Cardiac septum (tissue), 1 donor: ENCODE data around the gene PPP1R12B. TPM values are rescaled to one million over a fixed set of nuclear protein-coding genes. Genes with fewer than 3 reads are reported as not detected.
"Not testable (repeated sequence)": the region's sequence is repeated elsewhere in the genome, so short reads cannot be mapped to it uniquely, and the experiment has no call there.

Experiments used
- DNase-seq: peaks from one replicate; pipeline ENCODE4 v3.0.0-alpha.2; 2020; ENCODE audit warnings: low spot score
- intact Hi-C: fragments of 100-400 bp; cut with DNase I; formaldehyde crosslinking; loops from one replicate; pipeline ENCODE4 v1.14.0; 2022
- total RNA-seq: library from RNA; stranded (reverse); fragmentation: NEBNext Ultra II Directional; extraction: Animal tissue kit (Norgen Biotek cat#: 25700); gene quantifications from one replicate; pipeline ENCODE4 v1.2.1, GENCODE V29; 2021
- donor health status: DM: no; HTN: no; CAD: no.

Gene PPP1R12B
- total RNA-seq, 1 donor from 2014 or later = 428 TPM

- intact Hi-C loops, DNase-seq: not testable (repeated sequence)
These were observed 83.8 kb downstream of the PPP1R12B start for GRCh38 chr1:202432338-202432737.

DNA sequence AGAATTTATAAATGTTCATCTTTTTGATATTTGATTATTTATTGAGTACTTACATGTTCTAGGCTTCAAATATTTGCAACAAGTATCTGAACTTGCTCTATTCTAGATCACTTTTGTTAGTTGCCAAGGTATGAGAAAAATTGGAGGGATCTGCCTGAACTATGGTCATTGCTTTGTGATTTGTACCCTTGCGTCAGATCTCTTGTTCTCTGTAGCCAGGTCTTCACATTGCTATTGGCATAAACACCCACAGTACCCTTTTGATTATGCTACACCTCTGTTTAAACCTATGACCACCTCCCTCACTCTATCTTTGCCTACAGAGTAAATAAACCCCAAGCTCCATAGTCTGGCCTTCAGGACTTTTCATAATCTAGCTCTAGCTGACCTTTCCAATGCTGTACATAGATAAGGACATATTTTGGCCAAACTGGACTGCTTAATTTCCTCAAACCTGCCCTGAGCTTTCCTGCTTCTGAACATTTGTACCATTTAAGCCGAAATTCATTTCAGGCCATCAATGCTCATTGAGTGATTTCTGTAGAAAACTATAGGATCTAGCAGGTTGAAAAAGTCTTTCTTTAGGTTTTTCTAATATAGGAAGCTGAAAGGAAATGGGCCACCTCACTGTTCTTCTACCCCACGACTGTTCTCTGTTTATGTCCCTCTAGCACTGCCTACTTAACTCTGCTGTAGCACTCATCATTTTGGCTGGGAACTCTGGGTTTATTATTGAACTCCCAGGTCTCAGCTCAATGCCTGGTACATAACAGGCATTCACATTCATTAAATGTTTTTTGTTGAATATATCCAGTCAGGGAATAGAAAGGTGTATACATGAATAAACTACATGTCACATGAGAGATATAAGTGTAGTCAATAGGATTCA lies 84.9 kb downstream of the PPP1R12B start:
- DNase-seq = no peak
- intact Hi-C loops = no loop called here

DNA sequence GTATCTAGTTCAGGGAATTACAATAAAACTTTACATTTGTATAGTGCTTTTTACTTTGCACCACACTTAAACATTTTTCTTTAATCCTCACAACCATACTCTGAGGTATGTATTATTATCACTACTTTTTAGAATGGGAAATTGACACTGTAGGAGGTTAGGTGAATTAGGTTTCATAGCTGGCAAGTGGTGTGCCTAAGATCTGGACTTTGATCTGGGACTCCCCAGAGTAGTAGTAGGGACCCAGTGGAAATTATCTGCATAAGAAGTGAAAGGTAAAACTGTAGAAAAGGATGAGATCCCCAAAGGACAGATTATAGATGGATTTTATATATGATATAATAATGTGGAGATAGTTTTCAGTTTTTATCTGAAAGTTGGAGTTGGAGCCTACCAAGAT lies 85.6 kb downstream of the PPP1R12B start:
- intact Hi-C loops = no loop called here

GRCh38 chr1:202438393-202439174 lies 90.1 kb downstream of the PPP1R12B start:
- DNase-seq = no peak
- intact Hi-C loops = no loop called here

More for the DNA sequence above, 85.6 kb downstream of the PPP1R12B start:
- no peak for DNase-seq

- DNase-seq = no peak
- intact Hi-C loops = no loop called here
These were observed 90.8 kb downstream of the PPP1R12B start for GRCh38 chr1:202439308-202439707.

DNA sequence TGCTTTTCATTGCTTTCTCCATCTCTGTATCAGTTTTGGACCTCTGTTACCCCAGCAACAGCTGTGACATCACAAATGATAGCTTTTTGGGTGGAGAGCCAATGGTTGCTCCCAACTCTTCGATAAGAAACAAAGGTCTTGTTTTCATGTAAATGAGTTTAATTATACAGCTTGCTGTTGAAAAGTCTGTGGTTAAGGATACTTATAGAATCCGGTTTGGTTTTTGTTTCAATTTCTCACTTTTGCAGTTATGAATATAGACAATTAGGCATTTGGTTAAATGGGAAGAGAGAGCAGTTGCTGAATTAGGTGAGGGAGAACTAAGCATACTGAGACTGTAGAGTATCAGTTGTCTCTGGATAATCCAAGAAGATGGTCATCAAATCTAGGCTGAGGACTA lies 99.6 kb downstream of the PPP1R12B start:
- intact Hi-C loops = not testable (repeated sequence)

DNA sequence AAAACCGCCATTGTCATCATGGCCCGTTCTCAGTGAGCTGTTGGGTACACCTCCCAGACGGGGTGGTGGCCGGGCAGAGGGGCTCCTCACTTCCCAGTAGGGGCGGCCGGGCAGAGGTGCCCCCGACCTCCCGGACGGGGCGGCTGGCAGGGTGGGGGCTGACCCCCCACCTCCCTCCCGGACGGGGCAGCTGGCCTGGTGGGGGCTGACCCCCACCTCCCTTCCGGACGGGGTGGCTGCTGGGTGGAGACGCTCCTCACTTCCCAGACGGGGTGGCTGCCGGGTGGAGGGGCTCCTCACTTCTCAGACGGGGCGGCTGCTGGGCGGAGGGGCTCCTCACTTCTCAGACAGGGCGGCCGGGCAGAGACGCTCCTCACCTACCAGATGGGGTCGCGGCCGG lies 103.1 kb downstream of the PPP1R12B start:
- DNase-seq, intact Hi-C loops: not testable (repeated sequence)

More for the DNA sequence above, 99.6 kb downstream of the PPP1R12B start:
- DNase-seq = not testable (repeated sequence)

- intact Hi-C loops = no loop called here
- no peak for DNase-seq
These were observed 104.0 kb downstream of the PPP1R12B start for GRCh38 chr1:202452508-202452907.

DNA sequence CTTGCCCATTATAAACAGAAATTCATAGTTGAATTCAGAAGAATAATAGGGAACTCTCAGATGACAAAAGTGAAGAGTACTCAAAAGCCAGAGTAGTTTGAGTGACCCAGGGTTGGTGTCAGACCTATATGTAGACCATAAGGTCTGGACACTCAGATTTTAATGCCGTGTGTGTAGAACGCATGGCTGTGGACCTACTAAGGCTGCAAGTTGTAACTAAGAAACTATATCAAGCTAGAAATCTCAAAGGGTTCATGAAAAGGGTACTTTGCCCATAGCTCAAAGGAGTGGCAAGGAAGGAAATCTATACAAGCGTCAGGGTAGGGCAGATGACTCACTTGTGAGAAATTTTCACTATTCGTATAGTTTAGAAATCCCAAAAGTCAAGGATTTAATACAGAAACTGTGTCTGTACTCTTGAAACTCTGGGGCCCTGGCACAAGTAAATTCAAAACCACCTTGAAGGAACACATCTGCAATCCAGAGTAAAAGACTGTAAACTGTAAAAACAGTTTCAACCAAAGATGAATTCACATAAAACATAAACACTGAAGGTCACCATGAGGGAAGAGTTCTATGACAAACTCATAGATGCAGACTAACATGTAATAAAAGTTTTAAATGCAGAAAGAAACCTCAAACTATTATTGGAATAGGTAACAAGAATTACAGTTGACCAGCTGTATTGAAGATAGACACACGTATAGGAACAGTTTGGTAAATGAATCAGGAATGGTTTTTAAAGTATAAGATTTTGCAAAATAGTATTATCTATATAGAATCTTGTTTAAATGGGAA lies 108.1 kb downstream of the PPP1R12B start:
- DNase-seq, intact Hi-C loops: not testable (repeated sequence)

DNA sequence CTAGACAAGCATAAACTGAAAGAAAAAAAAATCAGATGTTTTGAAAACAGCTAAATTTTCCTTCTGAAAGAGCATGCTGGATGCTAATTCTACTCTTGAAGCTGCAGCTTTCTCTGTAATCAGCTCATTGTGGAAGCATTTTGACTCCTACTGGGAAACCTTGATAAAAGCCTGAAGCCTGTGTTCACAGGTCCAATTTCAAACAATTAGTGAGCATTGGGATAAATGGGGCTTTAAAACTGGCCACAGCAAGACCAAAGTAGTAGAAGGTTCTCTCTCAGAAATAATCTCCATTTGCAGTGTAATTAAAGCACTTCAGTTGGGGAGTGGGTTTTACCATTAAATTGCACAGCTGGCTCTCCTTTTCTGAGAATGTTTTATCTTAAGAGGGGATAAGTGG lies 110.2 kb downstream of the PPP1R12B start:
- DNase-seq, intact Hi-C loops: not testable (repeated sequence)

DNA sequence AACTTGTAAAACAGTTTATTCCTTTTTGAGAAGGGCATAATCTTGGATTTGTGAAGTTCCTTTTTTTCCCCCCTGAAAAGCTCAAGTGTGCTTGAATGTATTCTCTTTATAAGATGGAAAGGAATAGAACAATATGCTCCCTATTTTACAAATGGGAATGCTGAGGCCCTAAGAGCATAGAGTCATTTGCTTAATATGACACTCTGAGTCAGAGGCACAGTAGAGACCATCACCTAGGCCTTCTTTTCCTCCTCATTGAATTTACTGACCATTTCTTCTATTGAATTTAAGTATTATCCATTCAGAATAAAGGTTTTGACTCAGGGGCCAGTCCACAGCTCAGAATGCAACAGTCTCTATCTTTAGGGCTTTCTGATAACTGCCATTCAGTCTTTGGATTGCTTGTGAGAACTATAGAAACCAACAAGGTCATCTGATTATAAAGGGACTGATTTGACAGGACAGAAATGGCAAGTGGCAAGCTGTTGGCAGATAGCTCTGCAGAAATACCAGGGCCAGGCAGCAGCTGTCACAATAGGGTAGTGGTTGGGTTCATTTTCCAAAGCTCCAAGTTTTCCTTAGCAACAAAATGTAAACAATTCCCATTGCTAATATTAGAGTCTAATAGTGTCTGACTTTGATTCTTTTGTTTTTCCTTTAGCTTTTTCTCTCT lies 111.1 kb downstream of the PPP1R12B start:
- not testable (repeated sequence) for DNase-seq
- intact Hi-C loops = loop anchor here (5.0 to 10.0 kb wide), 2 partner anchors 47 to 255 kb away; partner anchors contain the start of gene SYT2

- DNase-seq = not testable (repeated sequence)
- intact Hi-C loops = loop anchor here (5.0 to 10.0 kb wide), 2 partner anchors 48 to 255 kb away; partner anchors contain the start of gene SYT2
These were observed 111.6 kb downstream of the PPP1R12B start for GRCh38 chr1:202460143-202460495.

- no peak for DNase-seq
- intact Hi-C loops = loop anchor here (2.0 to 10.0 kb wide), 3 partner anchors 50 to 252 kb away; partner anchors contain the start of genes PPP1R12B and SYT2
These were observed 114.0 kb downstream of the PPP1R12B start for GRCh38 chr1:202462342-202463076.

DNA sequence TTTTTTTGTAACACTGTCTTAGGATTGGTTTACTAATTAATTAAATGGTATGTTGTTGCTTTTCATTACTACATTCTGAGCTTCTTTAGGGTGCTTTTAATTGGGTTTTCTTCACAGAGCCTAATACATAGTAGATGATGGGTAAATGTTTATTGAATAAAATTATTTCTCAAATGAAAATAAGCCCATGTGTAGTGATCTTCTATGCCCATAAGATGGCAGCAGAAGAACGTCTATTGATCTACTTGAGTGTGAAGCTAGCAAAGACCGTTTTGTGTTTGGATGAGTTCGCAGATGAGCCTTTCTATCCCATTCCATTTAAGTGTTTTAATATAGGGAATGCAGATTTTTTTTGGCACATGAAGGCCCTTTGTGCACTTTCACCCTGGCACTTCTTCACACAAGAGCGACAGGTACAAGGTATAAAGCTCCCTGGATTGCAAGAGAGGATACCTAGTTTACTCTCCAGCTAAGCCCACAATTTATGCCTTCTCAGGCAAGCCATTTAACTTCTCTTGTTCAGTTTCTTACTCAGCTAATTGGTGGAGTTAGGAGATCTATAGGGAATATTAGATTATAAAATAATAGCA lies 115.7 kb downstream of the PPP1R12B start:
- intact Hi-C loops = loop anchor here (5.0 to 10.0 kb wide), 2 partner anchors 52 to 251 kb away; partner anchors contain the start of gene SYT2
- not testable (repeated sequence) for DNase-seq

DNA sequence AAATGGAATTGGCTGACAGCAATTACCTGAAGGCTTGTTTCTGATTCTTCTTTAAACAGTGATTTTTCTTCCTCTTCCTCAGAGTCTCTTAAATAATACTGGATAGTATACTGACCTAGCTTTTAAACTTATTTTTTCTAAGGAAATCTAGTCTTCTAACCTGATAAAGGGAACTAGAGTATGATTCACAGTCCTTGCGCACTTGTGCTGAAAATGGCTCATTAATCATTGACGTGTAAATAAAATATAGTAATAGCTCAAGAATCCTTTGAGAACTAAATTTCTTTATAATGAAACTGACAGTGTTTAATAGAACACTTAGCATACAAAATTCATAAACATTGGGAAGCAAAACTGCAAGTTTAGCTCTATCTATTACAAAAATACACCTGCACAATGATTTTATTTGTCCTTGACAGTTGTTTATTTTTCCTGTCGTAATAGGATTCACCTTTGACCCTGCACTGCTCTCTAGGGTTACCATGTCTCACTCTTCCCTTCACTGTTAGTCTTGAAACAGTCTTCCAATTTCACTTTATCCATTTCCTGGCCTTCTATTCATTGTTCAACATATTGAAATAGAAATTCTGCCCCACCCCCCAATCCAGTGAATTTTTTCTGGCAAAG lies 117.3 kb downstream of the PPP1R12B start:
- intact Hi-C loops = loop anchor here (10.0 kb wide), 1 partner anchor 249 kb away; the partner anchor contains the start of gene SYT2
- DNase-seq = not testable (repeated sequence)

- intact Hi-C loops = loop anchor here (10.0 kb wide), 1 partner anchor 248 kb away; the partner anchor contains the start of gene SYT2
- not testable (repeated sequence) for DNase-seq
These were observed 117.8 kb downstream of the PPP1R12B start for GRCh38 chr1:202466339-202466738.

DNA sequence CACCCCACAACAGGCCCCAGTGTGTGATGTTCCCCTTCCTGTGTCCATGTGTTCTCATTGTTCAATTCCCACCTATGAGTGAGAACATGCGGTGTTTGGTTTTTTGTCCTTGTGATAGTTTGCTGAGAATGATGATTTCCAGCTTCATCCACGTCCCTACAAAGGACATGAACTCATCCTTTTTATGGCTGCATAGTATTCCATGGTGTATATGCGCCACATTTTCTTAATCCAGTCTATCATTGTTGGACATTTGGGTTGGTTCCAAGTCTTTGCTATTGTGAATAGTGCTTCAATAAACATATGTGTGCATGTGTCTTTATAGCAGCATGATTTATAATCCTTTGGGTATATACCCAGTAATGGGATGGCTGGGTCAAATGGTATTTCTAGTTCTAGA lies 118.9 kb downstream of the PPP1R12B start:
- not testable (repeated sequence) for DNase-seq
- intact Hi-C loops = loop anchor here (10.0 kb wide), 1 partner anchor 247 kb away; the partner anchor contains the start of gene SYT2
